ENCODE results near the gene ATG101.

The ATG101 gene, protein sequence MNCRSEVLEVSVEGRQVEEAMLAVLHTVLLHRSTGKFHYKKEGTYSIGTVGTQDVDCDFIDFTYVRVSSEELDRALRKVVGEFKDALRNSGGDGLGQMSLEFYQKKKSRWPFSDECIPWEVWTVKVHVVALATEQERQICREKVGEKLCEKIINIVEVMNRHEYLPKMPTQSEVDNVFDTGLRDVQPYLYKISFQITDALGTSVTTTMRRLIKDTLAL

DNA sequence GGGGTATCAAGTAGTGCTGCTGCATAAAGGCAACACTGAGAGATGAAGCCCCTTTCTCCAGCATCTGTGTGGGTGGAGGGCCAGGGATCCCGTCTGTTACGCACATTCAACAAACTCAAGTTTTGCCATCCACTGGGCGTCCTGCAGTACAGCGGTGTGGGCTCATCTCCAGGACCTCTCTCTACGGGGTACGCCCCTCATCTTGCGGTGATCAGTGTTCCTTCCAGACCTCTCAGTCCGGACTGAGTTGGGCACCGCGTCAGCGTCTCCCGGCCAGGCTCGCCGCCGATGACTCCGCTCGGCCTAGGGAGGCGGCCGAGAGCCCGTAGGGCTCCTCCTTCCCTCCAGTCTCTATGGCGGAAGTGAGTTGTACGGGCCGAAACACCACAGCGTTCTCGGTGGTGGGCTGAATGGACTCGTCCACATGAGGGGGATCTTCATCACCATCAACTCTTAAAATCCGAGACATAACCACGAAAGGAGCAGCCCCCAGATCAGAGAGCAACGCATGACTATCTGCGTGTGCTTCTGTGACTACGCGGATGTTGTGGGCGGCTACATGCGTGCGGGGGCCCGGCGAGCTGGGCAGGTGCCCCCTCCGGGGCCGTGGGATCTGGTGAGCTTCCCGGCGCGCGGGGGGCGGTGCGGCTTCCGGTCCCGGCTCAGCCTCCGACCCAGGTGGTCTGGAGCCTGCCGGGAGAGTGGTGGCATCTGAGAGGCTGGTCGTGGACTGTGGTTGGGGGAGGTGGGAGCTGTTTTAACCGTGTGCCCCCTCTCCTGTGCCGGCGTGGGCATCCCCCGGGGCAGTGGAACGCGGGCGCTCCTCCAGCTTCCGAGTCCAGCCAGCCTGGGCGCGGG, at the start of gene ATG101:
TSS of gene ATG101 (plus strand) at position 652 of the 858 bp plus-strand sequence. CDS start 3,673 bp downstream, outside the sequence.
- FAIRE-seq (peak; percentile 96), DNase-seq (ENCODE audit: insufficient read length, low spot score) (peak; percentile 96)

DNA sequence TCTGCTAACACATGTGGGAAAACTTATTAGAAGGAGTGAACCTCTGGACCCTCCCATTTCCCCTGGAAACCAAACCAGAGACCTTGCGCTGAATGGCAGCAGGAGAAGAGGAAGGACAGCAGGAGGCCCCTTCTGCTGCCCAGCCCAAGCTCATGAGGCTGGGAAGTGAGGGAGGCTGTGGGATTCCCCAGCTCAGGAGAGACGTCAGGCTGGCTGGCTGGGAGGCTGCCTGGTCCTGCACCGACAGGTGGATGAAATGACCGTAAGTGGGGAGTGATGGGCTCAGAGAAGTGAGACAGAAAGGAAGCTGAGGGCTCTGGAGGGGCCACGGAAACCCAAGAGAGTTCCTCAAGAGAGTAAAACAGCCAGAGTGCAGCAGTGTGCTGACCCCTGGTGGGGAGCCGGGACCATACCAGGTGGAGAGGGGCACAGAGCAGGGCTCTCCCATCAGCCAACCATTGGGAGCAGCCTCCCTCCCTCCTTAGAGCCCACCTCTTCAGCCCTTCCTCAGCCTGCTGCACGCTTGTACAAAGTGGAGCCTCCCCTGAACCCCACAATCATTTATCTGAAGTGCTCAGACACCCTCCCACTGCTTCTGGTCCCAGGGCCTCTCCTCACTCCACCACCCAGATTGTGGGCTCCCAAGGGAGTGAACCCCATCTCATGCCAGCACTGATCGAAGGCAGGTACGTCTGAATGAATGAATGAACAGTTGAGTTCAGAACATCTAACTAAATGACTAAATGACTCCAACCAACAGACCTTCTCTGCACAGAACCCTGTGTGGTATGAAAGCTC, 49.0 kb upstream of the ATG101 start:
- FAIRE-seq (peak; percentile 88), DNase-seq (ENCODE audit: insufficient read length, low spot score) (no peak)

DNA sequence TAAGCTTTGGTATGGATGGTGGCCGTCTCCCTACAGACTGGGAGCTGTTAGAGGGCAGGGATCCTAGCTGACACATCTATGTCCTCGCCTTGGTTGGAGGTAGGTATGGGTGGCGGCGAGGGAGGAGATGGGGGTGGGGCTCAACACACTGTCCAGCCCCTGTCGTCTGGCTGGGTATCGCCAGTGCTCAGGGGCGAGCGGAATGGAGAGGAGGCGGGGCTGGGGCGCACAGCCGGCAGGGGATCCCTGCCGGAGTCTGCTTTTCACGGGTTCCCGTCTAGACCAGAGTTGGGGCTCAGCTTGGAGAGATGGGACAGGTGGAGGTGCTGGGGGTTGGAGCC, 47.0 kb upstream of the ATG101 start:
- FAIRE-seq = no peak
- DNase-seq (ENCODE audit: insufficient read length, low spot score) = no peak

DNA sequence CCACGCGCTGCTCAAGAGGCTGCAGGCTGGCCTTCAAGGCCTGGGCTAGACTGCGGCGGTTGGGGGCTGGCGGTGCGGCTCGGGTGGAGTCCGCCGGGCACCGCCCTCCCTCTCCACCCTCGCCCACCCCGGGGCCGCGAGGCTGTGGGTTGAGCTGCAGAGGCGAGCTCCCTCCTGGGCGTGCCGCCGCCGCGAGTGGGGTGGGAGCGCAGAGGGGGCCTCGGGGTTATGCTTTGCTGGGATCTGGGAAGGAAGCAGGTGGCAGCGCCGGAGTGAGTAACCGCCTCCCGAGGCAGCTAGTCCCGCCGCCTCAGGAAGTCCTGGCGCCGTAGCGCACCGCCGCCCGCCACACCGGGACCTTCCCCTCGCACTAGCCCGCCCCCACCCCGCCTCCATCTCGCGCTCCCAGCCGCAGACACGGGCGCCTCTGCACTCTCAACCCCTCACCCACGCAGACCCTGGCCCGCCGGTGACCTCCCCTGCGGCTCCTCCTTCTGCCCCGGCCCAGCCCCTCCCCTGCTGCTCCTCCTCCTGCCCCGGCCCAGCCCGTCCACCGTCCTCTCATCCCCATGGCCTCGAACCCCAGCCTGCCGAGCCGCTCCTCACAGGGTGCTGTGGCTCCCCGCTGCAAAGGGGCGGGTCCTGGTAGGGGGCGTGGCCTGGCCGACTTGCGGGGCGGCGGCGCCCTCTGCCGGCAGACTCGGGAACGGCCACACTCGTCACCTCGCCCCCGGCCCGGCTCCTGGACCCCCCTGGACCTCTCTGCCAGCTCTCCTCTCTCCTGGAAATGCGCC, 46.4 kb upstream of the ATG101 start:
- peak; percentile 91 for DNase-seq (ENCODE audit: insufficient read length, low spot score)
- peak; percentile 72 for FAIRE-seq

DNA sequence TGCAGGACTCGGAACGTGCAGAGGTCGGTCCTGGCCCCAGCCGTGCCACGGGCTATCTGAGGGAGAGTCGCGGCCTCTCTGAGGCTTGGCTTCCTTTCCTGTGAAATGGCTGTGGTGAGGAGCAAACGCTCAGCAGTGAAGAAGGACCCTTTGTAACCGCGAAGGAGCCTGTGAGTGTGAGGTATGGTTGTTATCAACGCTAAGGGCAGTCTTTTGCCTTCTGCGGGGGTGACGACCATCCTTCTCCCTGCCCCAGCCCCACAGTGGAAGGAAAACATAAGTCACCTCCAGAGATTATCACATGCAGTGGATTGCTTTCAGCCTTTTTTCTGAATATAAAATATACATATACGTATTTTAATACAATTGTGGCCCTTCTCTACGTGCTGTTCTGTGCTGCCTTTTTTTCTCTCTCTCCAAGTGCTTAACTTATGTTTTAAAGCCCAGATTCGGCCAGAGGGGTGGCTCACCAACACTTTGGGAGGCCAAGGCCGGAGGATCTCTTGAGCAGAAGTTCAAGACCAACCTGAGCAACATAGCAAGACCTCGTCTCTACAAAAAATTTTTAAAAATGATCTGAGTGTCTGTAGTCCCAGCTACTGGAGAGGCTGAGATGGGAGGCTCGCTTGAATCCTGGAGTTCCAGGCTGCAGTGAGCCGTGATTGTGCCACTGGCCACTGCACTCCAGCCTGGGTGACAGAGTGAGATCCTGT, 45.6 kb upstream of the ATG101 start:
- no peak for DNase-seq (ENCODE audit: insufficient read length, low spot score)
- FAIRE-seq = peak; percentile 62

DNA sequence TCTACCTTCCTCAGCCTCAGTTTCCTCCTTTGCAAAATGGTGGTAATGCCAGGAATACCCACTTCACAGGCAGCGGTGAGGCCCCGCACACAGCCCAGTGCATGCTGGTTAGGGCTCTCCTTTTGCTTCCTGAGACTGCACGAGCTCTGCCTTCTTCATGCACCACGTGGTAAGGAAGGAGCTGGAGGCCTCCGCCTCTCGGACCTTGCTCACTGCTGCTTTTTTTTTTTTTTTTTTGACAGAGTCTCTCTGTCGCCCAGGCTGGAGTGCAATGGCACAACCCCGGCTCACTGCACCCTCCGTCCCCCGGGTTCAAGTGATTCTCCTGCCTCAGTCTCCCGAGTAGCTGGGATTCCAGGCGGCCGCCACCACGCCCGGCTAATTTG, 44.9 kb upstream of the ATG101 start:
- peak; percentile 83 for FAIRE-seq
- no peak for DNase-seq (ENCODE audit: insufficient read length, low spot score)

DNA sequence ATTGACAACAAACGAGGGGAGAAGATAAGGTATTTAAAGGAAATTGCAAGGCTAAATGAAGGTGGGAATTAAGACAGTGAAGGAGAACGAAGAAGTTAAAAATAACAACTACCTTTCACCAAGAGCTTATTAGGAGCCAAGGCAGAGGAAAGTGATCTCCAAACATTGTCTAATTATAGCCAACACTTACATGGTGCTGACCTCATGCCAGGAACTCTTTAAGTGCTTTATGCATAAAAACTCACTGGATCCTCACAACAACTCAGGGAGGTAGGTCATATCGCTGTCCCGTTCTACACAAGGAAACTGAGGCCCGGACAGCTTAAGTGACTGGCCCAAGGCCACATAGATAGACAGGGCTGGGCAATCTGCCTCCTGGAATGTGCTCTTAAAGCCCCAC, 43.5 kb upstream of the ATG101 start:
- DNase-seq (ENCODE audit: insufficient read length, low spot score) (no peak), FAIRE-seq (no peak)

DNA sequence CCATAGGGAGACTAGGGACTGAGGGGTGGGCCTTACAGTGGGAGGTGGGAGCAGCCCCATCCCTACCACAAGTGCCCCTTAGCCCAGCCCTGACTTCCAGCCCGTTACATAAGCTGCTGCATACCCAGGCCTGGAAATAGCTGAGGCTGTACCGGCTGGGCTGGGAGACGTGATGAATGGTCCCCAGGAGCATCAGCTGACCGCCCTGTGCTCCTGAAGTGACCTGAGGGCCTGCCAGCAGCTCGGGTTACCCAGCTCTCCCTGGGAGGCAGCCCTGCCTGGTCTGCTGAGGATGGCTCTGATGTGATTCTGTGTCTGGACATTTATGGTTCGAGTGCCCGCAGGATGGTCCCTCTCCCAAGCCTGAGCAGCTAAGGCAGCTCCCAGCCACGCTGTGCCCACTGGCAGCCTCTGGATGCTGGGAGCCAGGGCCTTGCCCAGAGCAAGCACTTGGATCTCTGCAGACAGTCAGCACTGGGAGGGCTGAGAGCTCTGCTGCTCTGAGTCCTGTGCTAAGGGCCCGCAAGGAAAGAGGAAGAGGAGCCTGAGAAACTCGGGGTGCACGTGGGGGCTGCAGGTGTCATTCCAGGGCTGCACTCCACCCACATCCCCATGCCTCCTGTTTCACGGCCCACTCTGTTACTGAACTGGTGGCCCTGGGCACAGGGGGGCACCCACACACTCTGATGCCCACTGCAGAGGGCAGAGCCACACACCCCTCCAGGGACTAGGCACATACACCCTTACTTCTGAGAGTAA, 42.5 kb upstream of the ATG101 start:
- FAIRE-seq = no peak
- no peak for DNase-seq (ENCODE audit: insufficient read length, low spot score)

DNA sequence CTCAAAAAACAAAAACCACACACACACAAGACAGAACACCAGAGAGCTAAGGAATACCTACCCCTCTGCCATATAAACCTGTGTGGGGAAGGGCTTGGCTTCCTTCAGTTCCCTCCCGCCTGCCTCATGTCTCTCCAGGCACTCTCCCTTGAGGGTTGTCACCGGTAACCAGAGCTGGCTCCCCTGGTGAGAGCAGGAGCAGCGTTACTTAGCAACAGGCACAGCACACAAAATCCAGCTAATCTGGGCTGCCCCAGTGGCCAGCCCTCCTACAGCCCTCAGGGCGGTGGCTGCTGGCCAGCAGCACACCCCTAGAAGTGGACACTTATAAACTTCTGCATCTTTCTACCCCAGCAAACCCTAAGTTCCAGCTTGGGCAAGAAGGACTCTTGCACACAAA, 40.1 kb upstream of the ATG101 start:
- FAIRE-seq (no peak), DNase-seq (ENCODE audit: insufficient read length, low spot score) (no peak)

DNA sequence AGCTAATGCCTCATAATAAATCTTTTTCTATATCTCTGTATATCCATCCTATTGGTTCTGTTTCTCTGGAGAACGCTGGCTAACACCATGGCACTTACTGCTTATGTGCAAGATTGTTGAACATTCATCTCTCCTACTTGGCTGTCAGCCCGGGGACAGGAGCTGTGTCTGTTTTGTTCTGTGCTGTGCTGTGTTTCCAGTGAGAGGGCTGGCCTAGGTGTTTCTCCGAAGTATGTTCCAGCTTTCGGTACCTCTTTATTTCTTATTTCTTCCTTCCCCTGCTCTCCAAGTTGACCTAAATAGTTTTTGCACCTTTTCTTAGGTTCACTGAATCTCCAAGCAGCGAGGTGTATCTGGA, 37.4 kb upstream of the ATG101 start:
- FAIRE-seq (peak; percentile 52), DNase-seq (ENCODE audit: insufficient read length, low spot score) (no peak)

DNA sequence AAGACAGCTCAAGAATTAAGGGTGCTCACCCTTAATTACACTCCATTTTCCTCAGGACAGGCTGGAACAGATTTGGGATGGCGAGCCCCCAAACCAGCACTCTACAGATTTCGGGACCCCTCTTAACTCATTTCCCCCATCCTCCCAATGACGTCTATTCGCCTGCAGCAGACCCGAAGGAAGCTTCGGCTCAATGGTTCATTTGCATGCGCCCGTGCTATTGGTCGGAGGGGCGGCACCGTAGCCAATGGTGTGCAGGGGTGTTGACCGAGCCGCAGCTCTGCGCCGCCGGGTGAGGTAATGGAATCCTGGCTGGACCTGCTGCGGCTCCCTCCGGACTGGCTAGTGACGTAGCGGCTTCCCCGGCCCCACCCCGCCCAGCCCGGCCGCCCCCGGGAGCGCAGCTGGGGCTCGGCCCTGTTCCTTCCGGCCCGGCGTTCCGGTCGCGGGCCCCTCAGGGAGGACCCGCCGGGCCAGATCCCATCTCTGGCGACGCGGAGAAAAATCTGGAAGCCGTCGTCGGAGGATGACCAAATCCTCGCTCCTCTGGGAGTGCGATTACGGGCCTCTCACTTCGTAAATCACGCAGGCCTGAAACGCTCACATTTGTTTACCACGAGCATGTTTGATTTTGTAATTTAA, 36.9 kb upstream of the ATG101 start:
- FAIRE-seq = peak; percentile 80
- DNase-seq (ENCODE audit: insufficient read length, low spot score) = peak; percentile 94

DNA sequence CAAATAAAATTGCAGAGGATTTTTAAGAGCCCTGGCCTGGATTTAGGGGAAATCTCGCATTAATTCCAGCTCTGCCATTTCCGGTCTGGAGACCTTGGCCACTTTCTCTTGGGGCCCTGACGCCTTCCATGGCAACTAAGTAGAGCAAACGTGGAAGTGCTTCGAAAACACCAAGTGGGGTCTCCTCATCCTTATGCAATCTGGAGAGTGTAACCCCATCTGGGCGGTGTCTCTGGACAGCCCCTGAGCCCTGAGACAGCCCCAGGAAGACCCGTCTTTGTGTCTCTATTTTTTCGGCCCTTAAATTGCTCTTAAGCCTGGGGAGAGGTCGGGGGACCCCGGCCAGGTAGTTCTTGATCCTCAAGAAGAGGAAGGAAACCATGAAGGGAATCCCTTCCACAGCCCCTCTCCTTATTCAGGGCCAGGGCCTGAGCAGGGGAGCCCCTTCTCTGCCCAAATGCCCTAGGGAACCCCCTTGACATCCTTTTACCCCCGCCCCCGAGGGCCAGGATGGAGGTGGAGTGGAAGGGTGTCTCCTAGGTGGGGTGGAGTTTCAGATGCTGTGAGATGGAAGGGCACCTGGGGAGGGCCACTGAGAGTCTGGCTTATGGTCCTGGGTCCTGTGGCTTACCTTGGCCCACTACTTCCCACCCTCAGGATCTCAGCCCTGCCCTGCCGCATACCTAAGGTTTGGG, 36.2 kb upstream of the ATG101 start:
- DNase-seq (ENCODE audit: insufficient read length, low spot score) = no peak
- no peak for FAIRE-seq

DNA sequence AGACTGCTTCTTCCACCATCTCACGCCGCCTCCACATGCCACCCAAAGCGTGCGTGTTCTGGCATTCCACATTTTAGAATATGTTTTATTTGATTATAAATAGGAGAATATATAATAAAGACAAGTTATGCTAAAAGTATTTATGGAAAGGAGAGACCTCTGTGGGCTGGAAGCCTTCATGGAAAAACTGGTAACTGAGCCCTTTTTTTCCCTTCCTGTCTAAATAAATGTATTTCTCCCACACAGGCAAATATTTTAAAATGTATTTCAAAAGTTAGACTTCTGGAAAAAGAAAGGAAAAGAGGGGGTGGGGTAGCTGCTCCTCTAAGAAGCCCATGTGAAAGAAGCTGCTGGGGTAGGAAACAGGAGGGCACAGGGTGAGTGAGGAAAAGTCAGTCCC, 34.6 kb upstream of the ATG101 start:
- no peak for DNase-seq (ENCODE audit: insufficient read length, low spot score)

DNA sequence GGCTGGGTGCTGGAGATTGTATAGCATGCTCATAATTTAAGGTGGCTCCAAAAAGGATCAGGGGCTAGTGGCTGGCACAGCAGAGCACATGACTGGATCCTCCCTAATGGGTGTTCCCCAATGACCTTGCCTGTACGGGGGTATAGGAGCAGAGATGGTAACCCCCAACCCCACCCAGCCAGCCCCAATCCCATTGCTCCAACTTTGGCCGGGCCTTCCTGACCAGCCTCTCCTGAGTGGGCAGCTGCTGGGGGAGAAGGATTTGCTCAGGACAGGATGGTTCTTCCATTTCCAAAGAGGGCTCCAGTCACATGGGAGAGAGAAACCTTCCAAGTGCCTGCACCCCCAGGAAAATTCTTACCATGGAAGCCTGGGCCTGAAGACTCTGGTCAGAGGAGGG, 33.9 kb upstream of the ATG101 start:
- no peak for FAIRE-seq
- no peak for DNase-seq (ENCODE audit: insufficient read length, low spot score)

More for the DNA sequence above, 34.6 kb upstream of the ATG101 start:
- no peak for FAIRE-seq

DNA sequence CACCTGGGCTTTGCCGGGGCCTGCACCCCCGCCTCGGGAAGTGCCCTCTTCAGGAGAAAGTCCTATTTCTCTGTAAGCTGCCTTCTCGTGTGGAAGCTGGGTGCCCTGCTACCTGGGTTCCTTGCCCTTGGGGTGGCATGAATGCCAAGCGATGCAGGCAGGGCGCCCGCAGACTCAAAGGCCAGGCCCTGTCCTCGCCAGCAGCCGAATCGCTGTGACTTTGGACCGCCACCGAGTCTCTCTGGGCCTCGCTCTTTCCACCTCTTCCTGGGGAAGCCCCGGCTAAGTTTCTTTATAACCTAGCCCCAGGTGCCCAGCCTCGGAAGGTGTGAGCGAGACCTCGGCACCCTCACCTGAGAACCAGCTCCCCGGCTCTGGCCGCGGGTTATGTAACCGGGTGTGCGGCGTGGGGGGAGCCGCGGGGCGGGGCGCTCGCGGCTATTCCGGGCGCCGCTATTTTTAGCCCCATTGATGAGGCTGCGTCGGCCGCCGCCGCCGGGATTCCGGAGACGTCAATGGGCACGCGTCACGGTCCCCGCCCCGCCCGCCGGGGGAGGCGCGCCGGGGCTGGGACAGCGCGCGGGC, 33.1 kb upstream of the ATG101 start:
- FAIRE-seq = peak; percentile 40
- DNase-seq (ENCODE audit: insufficient read length, low spot score) = peak; percentile 74

DNA sequence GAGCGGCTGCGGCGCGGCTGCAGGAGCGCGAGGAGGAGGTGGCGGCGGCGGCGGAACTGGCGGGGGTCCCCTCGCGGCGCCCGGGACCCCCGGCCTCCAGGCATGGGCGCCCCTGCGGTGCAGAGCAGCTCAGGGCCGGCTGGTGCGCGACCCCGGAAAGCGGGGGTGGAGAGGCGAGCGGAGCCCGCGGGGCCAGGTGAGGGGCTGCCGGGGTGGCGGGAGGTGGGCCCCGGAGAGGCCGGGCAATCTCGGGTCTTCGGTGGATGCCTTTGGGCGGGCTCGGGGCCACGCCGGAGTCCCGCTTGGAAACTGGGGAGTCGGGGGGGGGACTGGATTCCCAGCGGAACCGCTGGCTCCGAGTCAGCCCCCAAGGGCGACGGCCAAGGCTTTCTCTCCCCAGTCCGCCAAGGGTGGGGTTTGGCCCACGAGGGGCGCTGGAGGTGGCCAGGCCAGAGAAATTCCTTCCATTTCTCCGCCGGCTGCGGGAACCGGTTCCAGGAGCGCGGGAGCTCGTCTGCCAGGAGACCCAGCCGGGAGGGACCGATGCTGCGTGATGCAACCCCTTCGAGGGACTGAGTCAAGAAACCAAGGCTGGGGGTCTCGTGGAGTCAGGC, 32.4 kb upstream of the ATG101 start:
- DNase-seq (ENCODE audit: insufficient read length, low spot score) (no peak), FAIRE-seq (no peak)

DNA sequence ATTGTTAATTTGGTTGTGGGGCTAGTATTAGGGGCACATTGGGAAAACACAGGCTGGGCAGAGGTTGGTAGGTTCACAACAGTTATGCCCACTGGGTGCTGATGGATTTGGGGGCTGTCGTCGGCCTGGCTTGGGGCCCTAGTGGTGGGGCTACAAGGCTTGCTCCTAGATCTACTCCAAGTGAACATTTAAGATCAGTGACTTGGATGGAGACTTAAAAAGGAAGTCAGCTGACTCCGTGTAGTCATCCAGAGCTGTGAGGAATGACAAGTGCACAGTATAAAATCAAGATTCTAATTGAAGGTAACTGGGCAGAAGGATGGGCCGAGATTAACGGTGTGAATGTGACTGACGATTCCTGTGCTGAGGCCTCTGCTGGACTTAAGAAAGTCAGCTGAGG, 31.3 kb upstream of the ATG101 start:
- DNase-seq (ENCODE audit: insufficient read length, low spot score) = no peak
- FAIRE-seq = peak; percentile 4

DNA sequence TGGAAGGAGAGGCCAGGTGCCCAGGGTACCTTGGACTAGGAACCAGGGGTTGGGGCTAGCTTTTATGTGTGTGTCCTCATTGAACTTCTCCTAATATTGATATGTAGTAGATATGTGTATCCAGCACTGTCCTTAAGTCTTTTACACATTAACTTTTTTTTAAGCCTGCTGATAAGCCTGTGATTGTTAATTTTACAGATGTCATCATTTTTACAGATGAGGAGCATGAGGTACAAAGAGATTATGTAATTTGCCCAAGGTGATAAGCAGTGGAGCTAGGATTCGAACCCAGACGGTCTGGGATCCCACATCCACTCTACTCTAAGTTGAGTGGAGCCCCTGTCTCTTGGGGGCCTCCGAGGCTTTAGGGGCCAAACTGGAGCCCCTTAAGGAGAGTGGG, 28.7 kb upstream of the ATG101 start:
- DNase-seq (ENCODE audit: insufficient read length, low spot score) = no peak
- no peak for FAIRE-seq
